HepG2 (cell line): ENCODE data around the gene PTPRE.

Experiments used
- ATF3 ChIP-seq: sonication (generic); formaldehyde crosslinking; IDR thresholded peaks from 2 replicates; pipeline ENCODE4 v1.4.0; 2020; ENCODE audit warnings: missing genetic modification reagents
- ATM ChIP-seq: fragments of 450-650 bp; IDR thresholded peaks from 2 replicates; pipeline ENCODE4 v1.7.1; 2017; ENCODE audit warnings: mild to moderate bottlenecking, borderline replicate concordance
- CTCF ChIP-seq: sonication (generic); formaldehyde crosslinking; IDR thresholded peaks from 2 replicates; pipeline ENCODE4 v1.5.0; 2020; ENCODE audit warnings: mild to moderate bottlenecking, missing genetic modification reagents, moderate library complexity
- EZH2 ChIP-seq: conservative IDR thresholded peaks from 2 replicates; pipeline ENCODE4 v1.6.1; 2012; ENCODE audit warnings: mild to moderate bottlenecking, low read depth, low read length, moderate library complexity
- KDM4B ChIP-seq: sonication (generic); formaldehyde crosslinking; IDR thresholded peaks from 2 replicates; pipeline ENCODE4 v1.4.0; 2020; ENCODE audit warnings: missing genetic modification reagents
- KLF13 ChIP-seq: sonication (generic); formaldehyde crosslinking; IDR thresholded peaks from 2 replicates; pipeline ENCODE4 v1.4.0; 2020; ENCODE audit warnings: mild to moderate bottlenecking, missing genetic modification reagents
- MLX ChIP-seq: IDR thresholded peaks from 2 replicates; pipeline ENCODE4 v1.6.1; 2016
- MXD1 ChIP-seq: sonication (generic); formaldehyde crosslinking; IDR thresholded peaks from 2 replicates; pipeline ENCODE4 v1.4.0; 2020; ENCODE audit warnings: mild to moderate bottlenecking, missing genetic modification reagents
- PAX8 ChIP-seq: sonication (generic); formaldehyde crosslinking; IDR thresholded peaks from 2 replicates; pipeline ENCODE4 v1.8.0; 2022; ENCODE audit warnings: mild to moderate bottlenecking, missing genetic modification reagents, borderline replicate concordance
- SMC3 ChIP-seq: IDR thresholded peaks from 2 replicates; pipeline ENCODE4 v1.6.1; 2011; ENCODE audit warnings: low read length, improper control_type of control experiment
- SOX5 ChIP-seq: IDR thresholded peaks from 2 replicates; pipeline ENCODE4 v1.6.1; 2016; ENCODE audit warnings: borderline replicate concordance
- ZNF446 ChIP-seq: sonication (generic); formaldehyde crosslinking; IDR thresholded peaks from 2 replicates; pipeline ENCODE4 v1.5.0; 2020; ENCODE audit warnings: mild to moderate bottlenecking, missing genetic modification reagents

GRCh38 chr10:128032466-128032865, 125.6 kb downstream of the PTPRE start:
- TF ChIP-seq EZH2 (no peak), SOX5 (CRISPR knock-in tag) (no peak), CTCF (CRISPR knock-in tag) (no peak), KLF13 (CRISPR knock-in tag) (no peak), ATM (no peak), ZNF446 (no peak), MXD1 (CRISPR knock-in tag) (no peak), MLX (CRISPR knock-in tag) (no peak), SMC3 (no peak), PAX8 (CRISPR knock-in tag) (no peak), ATF3 (no peak), KDM4B (CRISPR knock-in tag) (no peak)
